Measurements from ENCODE around the gene ACTN1. TPM values are rescaled to one million over a fixed set of nuclear protein-coding genes. Genes with fewer than 3 reads are reported as not detected.

ACTN1 gene
- total RNA-seq, 1 donor from 2014 or later, result 130 TPM

- peaks cover 46% of the 10 kb centered on the region for H3K36me3 Mint-ChIP-seq (ENCODE audit: low read depth, unreplicated experiment)
- TF ChIP-seq CTCF (IDR thresholded peaks at IDR 0.05; ENCODE audit: unreplicated experiment), result no peak
- no peak overlapping the region for H3K4me3 Mint-ChIP-seq (ENCODE audit: unreplicated experiment)
- H3K27ac Mint-ChIP-seq (ENCODE audit: unreplicated experiment), result no peak overlapping the region
- DNase-seq (ENCODE audit: low spot score), result no peak
- no peaks in the 10 kb centered on the region for H3K9me3 Mint-ChIP-seq (ENCODE audit: unreplicated experiment)
- peaks cover 12% of the 10 kb centered on the region for H3K4me1 Mint-ChIP-seq (ENCODE audit: unreplicated experiment)
- peaks cover 10% of the 10 kb centered on the region for H3K27me3 Mint-ChIP-seq (ENCODE audit: unreplicated experiment)
These were observed 100.2 kb downstream of the ACTN1 start for GRCh38 chr14:68878908-68879307.

GRCh38 chr14:68877993-68878575 lies 101.0 kb downstream of the ACTN1 start:
- H3K36me3 Mint-ChIP-seq (ENCODE audit: low read depth, unreplicated experiment), result peaks cover 55% of the 10 kb centered on the region
- TF ChIP-seq CTCF (IDR thresholded peaks at IDR 0.05; ENCODE audit: unreplicated experiment), result no peak
- no peaks in the 10 kb centered on the region for H3K9me3 Mint-ChIP-seq (ENCODE audit: unreplicated experiment)
- DNase-seq (ENCODE audit: low spot score), result no peak
- peaks cover 10% of the 10 kb centered on the region for H3K27me3 Mint-ChIP-seq (ENCODE audit: unreplicated experiment)
- peaks cover 12% of the 10 kb centered on the region for H3K4me1 Mint-ChIP-seq (ENCODE audit: unreplicated experiment)
- H3K4me3 Mint-ChIP-seq (ENCODE audit: unreplicated experiment), result peak overlapping the region; percentile 63
- H3K27ac Mint-ChIP-seq (ENCODE audit: unreplicated experiment), result no peak overlapping the region

GRCh38 chr14:68876976-68877375 lies 102.1 kb downstream of the ACTN1 start:
- H3K36me3 Mint-ChIP-seq (ENCODE audit: low read depth, unreplicated experiment), result peaks cover 61% of the 10 kb centered on the region
- H3K9me3 Mint-ChIP-seq (ENCODE audit: unreplicated experiment), result no peaks in the 10 kb centered on the region
- no peak for DNase-seq (ENCODE audit: low spot score)
- H3K4me1 Mint-ChIP-seq (ENCODE audit: unreplicated experiment), result peaks cover 10% of the 10 kb centered on the region
- no peak overlapping the region for H3K4me3 Mint-ChIP-seq (ENCODE audit: unreplicated experiment)
- peaks cover 10% of the 10 kb centered on the region for H3K27me3 Mint-ChIP-seq (ENCODE audit: unreplicated experiment)
- no peak for TF ChIP-seq CTCF (IDR thresholded peaks at IDR 0.05; ENCODE audit: unreplicated experiment)
- H3K27ac Mint-ChIP-seq (ENCODE audit: unreplicated experiment), result no peak overlapping the region

- H3K36me3 Mint-ChIP-seq (ENCODE audit: low read depth, unreplicated experiment), result peaks cover 48% of the 10 kb centered on the region
- TF ChIP-seq CTCF (IDR thresholded peaks at IDR 0.05; ENCODE audit: unreplicated experiment), result no peak
- H3K4me1 Mint-ChIP-seq (ENCODE audit: unreplicated experiment), result peaks cover 4% of the 10 kb centered on the region
- no peak overlapping the region for H3K4me3 Mint-ChIP-seq (ENCODE audit: unreplicated experiment)
- H3K9me3 Mint-ChIP-seq (ENCODE audit: unreplicated experiment), result no peaks in the 10 kb centered on the region
- H3K27ac Mint-ChIP-seq (ENCODE audit: unreplicated experiment), result no peak overlapping the region
- H3K27me3 Mint-ChIP-seq (ENCODE audit: unreplicated experiment), result peaks cover 2% of the 10 kb centered on the region
- DNase-seq (ENCODE audit: low spot score), result no peak
These were observed 104.4 kb downstream of the ACTN1 start for GRCh38 chr14:68874746-68875155.

- peaks cover 44% of the 10 kb centered on the region for H3K36me3 Mint-ChIP-seq (ENCODE audit: low read depth, unreplicated experiment)
- peaks cover 1% of the 10 kb centered on the region for H3K27me3 Mint-ChIP-seq (ENCODE audit: unreplicated experiment)
- TF ChIP-seq CTCF (IDR thresholded peaks at IDR 0.05; ENCODE audit: unreplicated experiment), result no peak
- no peaks in the 10 kb centered on the region for H3K9me3 Mint-ChIP-seq (ENCODE audit: unreplicated experiment)
- H3K27ac Mint-ChIP-seq (ENCODE audit: unreplicated experiment), result peak overlapping the region; percentile 1
- no peak overlapping the region for H3K4me3 Mint-ChIP-seq (ENCODE audit: unreplicated experiment)
- H3K4me1 Mint-ChIP-seq (ENCODE audit: unreplicated experiment), result peaks cover 1% of the 10 kb centered on the region
- no peak for DNase-seq (ENCODE audit: low spot score)
These were observed 105.7 kb downstream of the ACTN1 start for GRCh38 chr14:68873376-68873775.
